Measurements from ENCODE around the gene ARL11.

ARL11 gene

GRCh38 chr13:49615836-49616675, 12.3 kb upstream of the ARL11 start:
- no peak for DNase-seq

- DNase-seq, result no peak
Observed at GRCh38 chr13:49616676-49617065, 11.6 kb upstream of the ARL11 start.

GRCh38 chr13:49620170-49620621, 8.1 kb upstream of the ARL11 start:
- DNase-seq, result no peak

GRCh38 chr13:49622174-49622946, 5.9 kb upstream of the ARL11 start:
- no peak for DNase-seq

- no peak for DNase-seq
Observed at GRCh38 chr13:49624229-49624628, 4.1 kb upstream of the ARL11 start.

GRCh38 chr13:49625392-49626079, 2.8 kb upstream of the ARL11 start:
- no peak for DNase-seq

GRCh38 chr13:49629196-49629938, 1.1 kb downstream of the ARL11 start:
- no peak for DNase-seq

GRCh38 chr13:49629947-49630346, 1.6 kb downstream of the ARL11 start:
- no peak for DNase-seq

GRCh38 chr13:49630580-49630979, 2.3 kb downstream of the ARL11 start:
- DNase-seq, result no peak

GRCh38 chr13:49632156-49632555, 3.8 kb downstream of the ARL11 start:
- no peak for DNase-seq

- DNase-seq, result no peak
Observed at GRCh38 chr13:49633710-49634109, 5.4 kb downstream of the ARL11 start.

GRCh38 chr13:49635599-49636433, 7.5 kb downstream of the ARL11 start:
- no peak for DNase-seq

- no peak for DNase-seq
Observed at GRCh38 chr13:49636705-49637104, 8.4 kb downstream of the ARL11 start.

- no peak for DNase-seq
Observed at GRCh38 chr13:49638030-49638743, 9.9 kb downstream of the ARL11 start.

GRCh38 chr13:49638744-49639072, 10.4 kb downstream of the ARL11 start:
- DNase-seq, result no peak

GRCh38 chr13:49641801-49642291, 13.5 kb downstream of the ARL11 start:
- no peak for DNase-seq

- no peak for DNase-seq
Observed at GRCh38 chr13:49643035-49643646, 14.8 kb downstream of the ARL11 start.

GRCh38 chr13:49645451-49645850, 17.1 kb downstream of the ARL11 start:
- no peak for DNase-seq

GRCh38 chr13:49646688-49647087, 18.4 kb downstream of the ARL11 start:
- DNase-seq, result no peak

- DNase-seq, result no peak
Observed at GRCh38 chr13:49649244-49649962, 21.1 kb downstream of the ARL11 start.

Measured in NCI-H187 (cell line).